Fibroblast of skin of abdomen (primary cell): ENCODE data around the gene CCDC102A.
"Not testable (repeated sequence)": the region's sequence is repeated elsewhere in the genome, so short reads cannot be mapped to it uniquely, and the experiment has no call there.

Source experiments
- DNase-seq: peaks from one replicate; pipeline ENCODE4 v3.0.0-alpha.2; 2013

CCDC102A gene

DNA sequence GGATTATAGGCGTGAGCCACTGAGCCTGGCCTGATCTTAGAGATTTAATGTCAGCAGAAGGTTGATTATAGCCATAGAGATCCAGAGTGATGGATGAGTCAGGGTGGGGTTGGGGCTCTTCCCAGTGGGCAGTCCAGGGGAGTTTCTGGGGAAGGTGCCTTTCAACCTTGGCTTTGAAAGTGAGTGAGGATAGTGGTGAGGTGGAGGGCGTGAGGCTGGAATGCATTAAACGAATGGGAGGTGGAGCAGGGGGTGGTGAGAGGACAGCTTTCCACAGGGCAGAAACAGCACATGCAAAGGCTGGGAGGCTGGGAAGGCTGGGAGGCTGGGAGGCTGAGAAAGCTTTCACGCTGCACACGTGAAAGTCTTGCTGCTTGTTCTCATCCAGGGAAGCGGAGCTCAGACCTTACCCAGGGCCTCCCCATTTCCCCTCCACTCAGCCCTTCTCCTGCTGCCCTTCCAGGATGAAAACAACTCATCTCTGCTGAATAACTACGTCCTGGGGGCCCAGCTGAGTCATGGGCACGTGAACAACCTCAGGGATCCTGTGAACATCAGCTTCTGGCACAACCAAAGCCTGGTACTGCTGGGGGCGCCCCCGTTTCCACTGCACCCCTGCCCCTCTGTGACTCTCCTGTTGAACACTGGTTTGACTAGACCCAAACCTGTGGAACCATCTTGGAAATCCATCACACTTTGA lies 28.4 kb upstream of the CCDC102A start:
- peak; percentile 49 for DNase-seq

DNA sequence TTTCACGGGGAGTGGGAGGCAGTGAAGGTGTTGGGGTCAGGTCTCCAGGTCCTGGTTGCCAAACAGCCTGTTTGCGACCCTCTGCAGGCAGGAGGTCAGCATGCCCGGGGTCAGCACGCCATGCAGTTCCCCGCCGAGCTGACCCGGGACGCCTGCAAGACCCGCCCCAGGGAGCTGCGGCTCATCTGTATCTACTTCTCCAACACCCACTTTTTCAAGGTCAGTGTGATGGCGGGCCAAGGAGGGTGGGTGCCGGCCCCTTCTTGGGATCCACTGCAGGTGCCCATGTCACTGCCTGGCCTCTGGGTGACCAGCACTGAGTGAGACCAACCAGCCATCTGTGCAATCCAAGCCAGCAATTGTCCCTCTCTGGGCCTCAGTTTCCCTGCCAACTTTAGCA lies 27.4 kb upstream of the CCDC102A start:
- no peak for DNase-seq

DNA sequence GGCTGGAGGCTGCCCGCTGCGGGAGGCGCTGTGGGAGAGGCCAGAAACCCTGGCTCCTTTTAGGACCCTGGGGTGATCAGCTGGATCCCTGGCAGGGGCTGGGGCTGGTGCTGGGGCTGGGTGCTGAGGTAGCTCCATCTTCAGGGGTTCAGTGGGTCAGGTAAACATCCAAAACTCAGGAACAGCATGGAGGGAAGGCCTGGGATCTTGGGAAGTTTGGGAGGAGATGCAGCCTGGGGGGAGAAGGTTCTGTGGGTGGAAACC lies 27.0 kb upstream of the CCDC102A start:
- no peak for DNase-seq

DNA sequence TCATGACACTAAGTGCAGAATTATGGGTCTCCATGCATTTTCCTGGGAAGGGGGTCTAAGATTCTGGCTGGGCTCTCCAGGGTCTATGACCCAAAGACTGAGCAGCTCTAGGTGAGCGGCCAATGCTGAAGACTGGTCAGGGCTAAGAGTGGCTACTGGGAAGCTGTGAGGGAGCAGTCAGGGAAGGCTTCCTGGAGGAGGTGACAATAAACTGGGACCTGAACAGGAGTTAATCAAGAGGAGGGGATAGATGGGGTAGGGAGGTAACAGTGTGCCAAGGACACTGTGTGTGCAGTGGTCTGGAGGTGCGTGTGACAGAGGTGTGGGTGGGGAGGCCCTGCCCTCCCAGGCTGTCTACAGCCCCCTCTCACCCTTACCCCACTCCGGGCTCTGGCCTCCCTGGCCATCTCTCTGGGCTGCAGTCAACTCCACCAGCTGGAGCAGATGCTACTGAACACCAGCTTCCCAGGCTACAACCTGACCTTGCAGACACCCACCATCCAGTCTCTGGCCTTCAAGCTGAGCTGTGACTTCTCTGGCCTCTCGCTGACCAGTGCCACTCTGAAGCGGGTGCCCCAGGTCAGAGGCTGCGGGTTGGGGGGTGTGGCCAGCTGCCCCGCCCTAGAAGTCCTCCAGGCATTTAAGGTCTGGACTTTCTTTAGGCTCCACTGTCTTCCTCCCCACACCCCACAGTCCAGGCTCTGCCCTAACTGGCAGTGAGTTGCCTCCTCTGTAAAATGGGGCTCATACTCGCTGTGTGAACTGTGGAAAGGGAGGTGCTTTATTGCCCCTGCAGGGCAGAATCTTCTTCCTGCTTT lies 26.5 kb upstream of the CCDC102A start:
- no peak for DNase-seq

DNA sequence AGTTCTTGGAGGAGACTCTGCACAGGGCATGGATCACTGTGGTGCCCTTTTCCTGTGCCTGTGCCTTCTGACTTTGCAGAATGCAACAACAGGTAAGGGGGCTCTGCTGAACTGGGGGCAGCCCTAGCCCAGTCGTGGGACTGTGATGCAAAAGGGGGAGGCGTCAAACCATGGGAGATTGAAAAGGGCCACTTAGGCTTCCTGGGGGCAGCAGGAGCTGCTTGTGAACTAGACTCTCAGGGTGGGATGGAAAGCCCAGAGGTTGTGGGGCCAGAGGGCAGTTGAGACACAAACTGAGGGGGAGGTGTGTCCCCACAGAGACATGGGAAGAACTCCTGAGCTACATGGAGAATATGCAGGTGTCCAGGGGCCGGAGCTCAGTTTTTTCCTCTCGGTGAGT lies 25.7 kb upstream of the CCDC102A start:
- DNase-seq = no peak

DNA sequence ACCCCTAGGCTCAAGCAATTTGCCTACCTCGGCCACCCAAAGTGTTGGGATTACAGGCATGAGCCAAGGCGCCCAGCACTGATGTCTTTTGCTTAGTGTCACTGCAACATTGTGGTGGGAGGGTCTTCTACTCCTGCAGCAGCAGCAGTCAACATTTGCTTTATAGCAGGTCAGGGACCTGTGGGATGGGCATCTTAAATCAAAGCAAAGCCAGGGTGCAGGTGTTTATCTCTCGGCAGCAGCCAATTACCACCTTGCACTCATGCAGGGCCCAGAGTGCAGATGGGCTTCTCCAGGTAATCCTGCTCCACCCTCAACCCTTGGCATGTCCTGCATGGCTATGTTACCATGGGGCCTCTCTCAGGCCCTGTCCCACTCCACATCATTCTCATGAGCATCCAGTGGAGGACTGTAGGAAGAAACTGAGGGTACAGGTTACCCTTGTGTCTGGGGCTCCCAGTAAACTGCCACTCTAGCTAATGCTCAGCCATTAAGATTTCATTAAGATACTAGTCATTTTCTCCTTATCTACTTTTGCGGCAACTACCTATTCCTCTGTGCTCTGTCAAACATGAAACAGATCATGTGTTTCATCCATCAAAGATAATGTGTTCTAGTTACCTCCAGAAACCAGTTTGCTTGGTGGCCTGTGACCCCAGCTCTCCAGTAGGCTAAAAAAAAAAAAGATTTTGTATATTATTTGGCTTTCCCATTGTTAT lies 22.9 kb upstream of the CCDC102A start:
- no peak for DNase-seq

DNA sequence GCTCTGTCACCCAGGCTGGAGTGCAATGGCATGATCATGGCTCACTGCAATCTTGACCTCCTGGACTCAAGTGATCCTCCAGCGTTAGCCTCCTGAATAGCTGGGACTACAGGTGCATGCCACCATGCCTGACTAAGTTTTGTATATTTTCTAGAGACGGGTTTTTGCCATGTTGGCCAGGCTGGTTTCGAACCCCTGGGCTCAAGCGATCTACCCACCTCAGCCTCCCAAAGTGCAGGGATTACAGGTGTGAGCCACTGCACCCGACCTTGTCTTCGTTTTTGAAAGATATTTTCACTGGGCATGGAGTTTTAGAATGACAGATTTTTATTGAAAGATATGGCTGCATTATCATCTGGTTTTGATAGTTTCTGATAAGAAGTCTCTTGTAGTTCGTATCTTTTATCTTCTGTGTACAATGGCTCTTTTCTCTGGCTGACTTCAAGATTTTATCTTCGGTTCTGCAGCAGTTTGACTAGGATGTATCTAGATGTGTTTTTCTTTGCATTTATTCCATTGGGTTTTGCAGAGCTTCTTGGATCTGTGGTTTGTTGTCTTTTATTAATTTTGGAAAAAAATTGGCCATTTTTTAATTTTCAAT lies 20.7 kb upstream of the CCDC102A start:
- no peak for DNase-seq

DNA sequence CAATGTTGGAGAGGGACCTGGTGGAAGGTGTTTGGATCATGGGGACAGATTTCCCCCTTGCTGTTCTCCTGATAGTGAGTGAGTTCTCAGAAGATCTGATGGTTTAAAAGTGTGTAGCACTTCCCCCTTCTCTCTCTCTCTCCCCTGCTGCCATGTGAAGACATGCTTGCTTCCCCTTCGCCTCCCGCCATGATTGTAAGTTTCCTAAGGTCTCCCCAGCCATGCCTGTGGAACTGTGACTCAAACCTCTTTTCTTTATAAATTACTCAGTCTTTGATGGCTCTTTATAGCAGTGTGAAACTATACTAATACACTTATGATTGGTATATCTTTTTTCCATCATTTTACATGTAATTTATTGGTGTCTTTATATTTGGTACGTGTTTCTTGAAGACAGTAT lies 19.5 kb upstream of the CCDC102A start:
- no peak for DNase-seq

DNA sequence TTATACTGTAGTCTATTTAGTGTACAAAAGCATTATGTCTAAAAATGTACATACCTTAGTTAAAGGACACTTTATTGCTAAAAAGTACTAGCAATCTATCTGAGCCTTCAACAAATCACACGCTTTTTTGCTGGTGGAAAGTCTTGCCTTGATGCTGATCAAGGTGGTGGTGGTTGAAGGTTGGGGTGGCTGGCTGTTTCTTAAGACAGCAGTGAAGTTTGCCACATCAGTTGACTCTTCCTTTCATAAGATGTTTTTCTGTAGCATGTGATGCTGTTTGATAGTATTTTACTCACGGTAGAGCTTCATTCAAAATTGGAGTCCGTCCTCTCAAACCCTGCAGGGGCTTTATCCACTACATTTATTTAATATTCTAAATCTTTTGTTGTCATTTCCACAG lies 14.7 kb upstream of the CCDC102A start:
- DNase-seq = no peak

DNA sequence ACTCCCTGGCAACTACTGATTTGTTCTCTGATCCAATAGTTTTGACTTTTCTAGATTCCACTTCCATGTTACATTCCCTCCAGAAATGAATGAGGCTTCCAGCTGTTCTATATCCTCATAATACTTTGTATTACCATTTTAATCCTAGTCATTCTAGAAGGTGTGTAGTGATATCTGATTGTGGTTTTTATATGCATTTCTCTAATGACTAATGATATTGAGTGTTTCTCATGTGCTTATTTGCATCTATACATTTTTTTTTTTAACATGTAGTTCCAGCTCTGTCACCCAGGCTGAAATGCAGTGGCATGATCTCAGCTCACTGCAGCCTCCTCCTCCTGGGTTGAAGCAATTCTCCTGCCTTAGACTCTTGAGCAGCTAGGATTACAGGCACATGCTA lies 13.4 kb upstream of the CCDC102A start:
- DNase-seq = no peak

DNA sequence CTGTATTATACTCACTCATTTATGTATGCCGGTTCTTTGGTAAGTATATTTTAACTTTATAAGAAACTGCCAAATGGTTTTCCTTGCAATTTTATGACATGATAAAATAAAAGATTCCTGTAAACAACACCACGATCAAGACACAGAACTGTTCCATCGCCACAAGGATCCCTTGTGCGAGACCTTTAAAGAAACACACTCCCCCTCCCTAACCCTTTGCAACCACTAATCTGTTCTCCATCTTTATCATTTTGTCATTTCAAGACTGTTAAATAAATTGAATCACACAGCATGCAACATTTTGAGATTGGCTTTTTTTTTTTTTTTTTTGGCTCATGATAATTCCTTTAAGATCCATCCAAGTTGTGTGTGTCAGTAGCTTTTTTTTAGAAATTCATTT lies 12.0 kb upstream of the CCDC102A start:
- no peak for DNase-seq

DNA sequence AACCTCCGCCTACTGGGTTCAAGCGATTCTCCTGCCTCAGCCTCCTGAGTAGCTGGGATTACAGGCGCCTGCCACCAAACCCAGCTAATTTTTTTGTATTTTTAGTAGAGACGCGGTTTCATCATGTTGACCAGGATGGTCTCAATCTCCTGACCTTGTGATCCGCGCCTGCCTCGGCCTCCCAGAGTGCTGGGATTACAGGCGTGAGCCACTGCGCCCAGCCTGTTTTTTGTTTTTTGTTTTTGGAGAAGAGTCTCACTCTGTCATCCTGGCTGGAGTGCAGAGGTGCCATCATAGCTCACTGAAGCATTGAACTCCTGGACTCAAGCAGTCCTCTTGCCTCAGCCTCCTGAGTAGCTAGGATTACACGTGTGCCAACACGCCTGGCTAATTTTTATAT lies 11.2 kb upstream of the CCDC102A start:
- not testable (repeated sequence) for DNase-seq

DNA sequence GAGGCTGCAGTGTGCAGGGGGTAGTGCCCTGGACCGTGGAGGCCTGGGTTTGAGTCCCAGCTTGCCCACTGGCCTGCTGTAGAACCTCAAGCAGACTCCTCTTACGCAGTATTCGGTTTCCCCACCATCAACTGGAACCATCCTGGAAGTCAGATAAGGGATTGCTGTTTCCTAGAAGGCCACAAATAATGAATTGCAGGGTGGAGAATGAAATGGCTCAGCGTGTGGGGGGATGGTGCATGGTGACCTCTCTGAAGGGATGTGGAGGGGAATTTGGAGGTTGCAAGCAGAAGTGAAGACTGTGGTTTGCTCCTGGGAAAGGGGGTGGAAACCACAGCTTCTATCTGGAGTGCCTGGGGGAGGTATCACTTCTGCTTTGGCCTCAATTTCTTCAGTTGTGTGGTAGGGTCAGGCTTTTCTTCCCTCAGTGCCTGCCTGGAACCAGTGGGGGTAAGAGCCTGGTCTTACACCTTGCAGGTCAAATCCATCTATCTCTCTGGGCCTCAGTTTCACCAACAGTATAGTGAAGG lies 7.8 kb upstream of the CCDC102A start:
- DNase-seq = no peak

DNA sequence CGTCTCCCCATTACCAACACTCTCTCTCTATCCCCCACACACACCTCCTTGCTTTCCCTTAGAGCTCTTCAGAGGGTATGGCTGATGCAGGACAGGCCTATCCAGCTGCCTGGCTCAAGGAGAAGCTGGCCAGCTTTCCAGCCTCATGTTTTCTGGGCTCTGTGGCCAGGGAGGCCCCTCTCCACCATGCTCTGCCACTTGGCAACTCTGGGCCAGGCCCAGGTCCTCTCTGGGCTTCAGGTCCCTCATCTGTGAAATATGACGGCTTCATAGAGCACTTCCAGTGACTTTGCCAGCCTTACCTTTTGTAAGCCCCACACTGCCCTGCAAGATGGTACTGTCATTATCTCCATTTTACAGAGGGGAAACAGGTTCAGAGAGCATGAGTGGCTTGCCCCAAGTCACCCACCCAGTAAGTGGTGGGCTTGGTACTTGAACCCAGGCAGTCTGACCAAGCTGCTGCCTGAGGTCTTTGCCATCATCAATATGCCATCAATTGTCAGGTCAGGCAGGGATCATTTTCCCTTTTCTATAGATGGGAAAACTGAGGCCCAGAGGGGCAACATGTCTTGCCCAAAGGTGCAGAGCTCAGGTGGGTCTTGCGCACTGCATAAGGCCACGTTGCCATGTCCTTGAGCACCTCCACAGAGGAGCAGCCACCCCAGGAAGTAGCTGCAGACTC lies 5.5 kb upstream of the CCDC102A start:
- DNase-seq = no peak

DNA sequence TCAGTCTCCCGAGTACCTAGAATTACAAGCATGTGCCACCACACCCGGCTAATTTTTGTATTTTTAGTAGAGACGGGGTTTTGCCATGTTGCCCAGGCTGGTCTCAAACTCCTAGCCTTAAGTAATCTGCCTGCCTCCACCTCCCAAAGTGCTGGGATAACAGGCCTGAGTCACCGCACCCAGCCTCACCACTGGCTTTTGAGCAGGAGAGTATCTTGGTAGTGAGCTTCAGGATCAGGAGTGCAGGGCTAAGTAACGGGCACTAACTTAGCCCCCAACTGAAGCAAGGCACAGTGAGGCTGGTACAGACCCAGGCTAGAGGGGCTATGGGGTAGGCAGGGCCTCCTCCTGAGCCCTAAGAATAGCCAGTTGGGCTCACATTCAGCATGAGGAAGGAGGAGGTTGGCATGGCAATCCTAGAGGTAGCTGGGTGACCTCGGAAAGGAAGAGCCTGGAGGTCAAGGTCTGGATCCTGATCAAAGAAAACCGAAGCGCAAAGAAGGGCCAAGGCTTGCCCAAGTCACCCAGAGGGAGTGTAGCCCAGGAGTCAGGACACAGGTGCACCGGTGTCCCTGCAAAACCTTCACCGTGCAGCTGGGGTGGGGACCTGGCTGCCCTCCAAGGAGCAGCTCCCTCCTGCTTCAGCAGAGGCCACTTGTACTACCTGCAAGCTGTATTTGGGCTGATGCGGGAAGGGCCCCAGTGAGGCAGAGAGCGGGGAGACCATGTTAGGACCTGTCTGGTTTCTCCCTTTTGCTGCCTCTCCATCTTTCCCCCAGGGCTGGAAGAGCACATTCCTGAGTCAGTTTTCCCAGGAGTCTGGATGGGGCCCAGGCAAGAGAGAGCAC lies 4.8 kb upstream of the CCDC102A start:
- DNase-seq = no peak

DNA sequence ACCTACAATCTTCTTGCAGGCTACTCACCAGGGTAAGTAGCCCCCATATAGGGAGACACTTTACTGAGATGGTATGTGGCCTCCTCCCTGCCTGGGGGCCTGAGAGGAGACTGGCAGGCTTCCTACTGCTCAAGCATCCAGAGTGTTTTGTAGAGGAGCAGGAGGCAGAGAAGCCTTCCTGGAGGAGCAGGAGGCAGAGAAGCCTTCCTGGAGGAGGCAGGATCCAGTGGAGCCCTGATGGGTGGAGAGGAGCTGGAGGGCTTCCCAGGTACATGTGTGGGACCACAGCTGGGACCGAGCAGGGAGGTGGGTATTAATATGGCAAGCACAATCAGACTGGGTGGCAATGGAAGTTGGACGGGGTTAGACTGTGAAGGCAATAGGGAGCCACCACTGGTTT lies 4.0 kb upstream of the CCDC102A start:
- DNase-seq = no peak

DNA sequence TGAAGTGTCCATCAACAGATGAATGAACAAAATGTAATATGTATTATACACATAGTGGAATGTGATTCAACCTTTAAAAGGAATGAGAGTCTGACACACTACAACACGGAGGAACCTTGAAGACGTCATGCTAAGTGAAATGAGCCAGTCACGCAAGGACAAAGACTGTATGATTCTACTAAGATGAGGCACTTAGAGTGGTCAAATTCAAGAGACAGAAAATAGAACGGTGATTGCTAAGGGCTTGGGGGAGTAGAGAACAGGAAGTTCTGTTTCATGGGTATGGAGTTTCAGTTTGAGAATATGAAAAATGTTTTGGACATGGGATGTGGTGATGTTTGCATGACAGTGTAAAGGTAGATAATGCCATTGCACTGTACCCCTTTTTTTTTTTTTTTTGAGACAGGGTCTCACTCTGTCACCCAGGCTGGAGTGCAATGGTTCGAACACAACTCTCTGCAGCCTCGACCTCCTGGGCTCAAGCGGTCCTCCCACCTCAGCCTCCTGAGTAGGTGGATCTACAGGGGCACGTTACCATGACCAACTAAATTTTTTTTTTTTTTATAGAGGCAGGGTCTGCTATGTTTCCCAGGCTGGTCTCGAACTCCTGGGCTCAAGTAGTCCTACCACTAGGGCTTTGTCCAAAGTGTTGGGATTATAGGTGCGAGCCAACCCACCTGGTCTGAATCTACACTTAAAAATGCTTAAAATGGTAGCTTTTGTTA lies 2.9 kb upstream of the CCDC102A start:
- no peak for DNase-seq

DNA sequence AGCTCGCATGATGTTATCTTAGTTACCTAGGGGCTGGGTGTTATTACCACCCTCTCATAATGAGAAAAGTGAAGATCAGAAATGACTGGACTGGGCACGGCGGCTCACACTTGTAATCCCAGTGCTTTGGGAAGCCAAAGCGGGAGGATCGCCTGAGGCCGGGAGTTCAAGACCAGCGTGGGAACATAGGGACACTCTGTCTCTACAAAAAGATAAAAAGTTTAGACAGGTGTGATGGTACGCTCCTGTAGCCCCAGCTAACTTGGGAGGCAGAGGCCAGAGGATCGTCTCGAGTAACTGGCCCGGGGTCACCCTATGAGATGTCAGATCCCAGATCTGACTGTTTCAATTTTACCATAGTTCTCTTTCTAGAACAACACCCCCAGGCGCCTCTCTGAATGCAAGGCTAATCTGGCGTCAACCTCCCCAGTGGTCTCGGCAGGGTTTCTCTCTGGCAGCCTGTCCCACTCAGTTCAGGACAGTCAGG lies 1.9 kb upstream of the CCDC102A start:
- no peak for DNase-seq

DNA sequence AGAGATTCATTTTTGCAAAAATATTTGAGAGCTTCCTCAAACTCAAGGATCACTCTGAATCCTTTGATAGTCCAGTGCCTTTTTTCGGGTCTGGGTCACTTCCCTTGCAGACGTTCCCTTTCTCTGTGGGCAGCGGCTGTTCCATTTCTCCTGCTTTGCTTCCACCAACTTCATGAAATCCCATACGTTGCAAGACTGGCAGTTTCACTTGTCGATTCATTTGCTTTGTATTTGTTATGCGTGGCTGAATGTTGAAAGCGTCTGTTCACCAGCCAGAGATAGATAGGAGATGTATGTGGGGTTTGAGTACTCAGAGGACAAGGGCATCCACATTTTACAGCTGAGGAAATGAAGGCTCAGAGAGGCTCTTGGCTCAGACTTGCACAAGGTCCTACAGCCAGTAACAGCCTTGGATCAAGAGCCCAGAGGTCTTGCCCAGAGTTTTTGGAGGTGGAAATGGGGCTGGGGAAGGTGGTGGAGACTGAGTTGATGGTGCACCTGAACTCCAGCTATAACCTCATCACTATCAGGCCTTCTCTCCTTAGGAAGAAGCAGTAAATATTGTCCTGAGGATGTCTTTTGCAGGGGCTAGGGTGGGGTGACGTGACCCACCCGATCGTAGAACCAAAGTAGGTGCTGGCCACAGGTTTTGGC lies 1.3 kb upstream of the CCDC102A start:
- DNase-seq = no peak

DNA sequence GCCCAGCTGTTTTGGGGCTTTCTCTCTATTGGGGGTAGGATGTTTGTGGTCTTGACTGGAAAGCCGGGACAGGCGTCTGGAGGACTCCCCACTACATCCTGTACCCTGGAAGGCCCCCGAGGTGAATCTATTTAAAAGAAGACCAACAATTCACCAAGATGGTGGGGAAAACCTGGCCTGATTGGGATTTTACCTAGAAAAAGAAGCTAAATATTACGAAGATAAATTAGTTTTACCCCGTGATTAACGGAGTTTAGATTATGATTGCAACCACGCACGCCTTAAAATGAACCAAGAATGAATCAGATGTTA lies 779 bp upstream of the CCDC102A start:
- no peak for DNase-seq
